Endothelial cell of umbilical vein (primary cell): ENCODE measurements around the gene POLR2C. TPM values are rescaled to one million over a fixed set of nuclear protein-coding genes. Genes with fewer than 3 reads are reported as not detected.

Source experiments
- BruUV-seq: library from RNA; stranded (reverse); fragments of 400-500 nt; replicated peaks from 2 replicates; lab custom pipeline; 2021; lab: Mats Ljungman, UMichigan
- CTCF ChIA-PET: fragments of 300-600, 350-600 bp; sonication (Branson Sonifier 250); formaldehyde crosslinking; loops from one replicate; lab custom pipeline; 2021; ENCODE audit warnings: antibody characterized with exemption, inconsistent platforms; lab: Charles Lee
- POLR2A ChIA-PET: fragments of 300-600, 350-600 bp; sonication (Branson Sonifier 250); formaldehyde crosslinking; loops from one replicate; lab custom pipeline; 2021; ENCODE audit warnings: antibody characterized with exemption, inconsistent platforms; lab: Charles Lee
- DNase-seq: peaks from one replicate; pipeline ENCODE4 v3.0.0-alpha.2; 2011; ENCODE audit warnings: low read depth, low spot score
- FAIRE-seq: peaks from 2 replicates; lab custom pipeline; 2011; peaks lifted over from hg19 to GRCh38; lab: Jason Lieb, UNC
- H2AFZ ChIP-seq: 2 replicates; pipeline ENCODE4 v1.6.0; 2012; ENCODE audit warnings: low read depth, low read length, control low read depth, inconsistent platforms
- H3K27ac ChIP-seq: 2 replicates; pipeline ENCODE4 v1.5.1; 2011; ENCODE audit warnings: low read depth, mild to moderate bottlenecking, control low read depth, low read length, moderate library complexity; ENCODE audit not compliant: insufficient read depth
- H3K27me3 ChIP-seq, 2 experiments: 2 replicates each; pipeline versions ENCODE4 v1.6.0 to v1.6.1; 2011; ENCODE audit warnings: low read length in 2 of 2, mixed read lengths in 1 of 2; ENCODE audit not compliant: control insufficient read depth in 2 of 2, insufficient read depth in 2 of 2
- H3K36me3 ChIP-seq, 2 experiments: 2 replicates in 1 of 2; 3 replicates in 1 of 2; pipeline ENCODE4 v1.5.1; 2011; ENCODE audit warnings: low read length in 2 of 2, mild to moderate bottlenecking in 1 of 2, moderate library complexity in 1 of 2; ENCODE audit not compliant: control insufficient read depth in 2 of 2, insufficient read depth in 2 of 2; ENCODE audit errors: extremely low read depth in 1 of 2
- H3K4me1 ChIP-seq: 3 replicates; pipeline ENCODE4 v1.5.1; 2011; ENCODE audit warnings: mild to moderate bottlenecking, low read length; ENCODE audit not compliant: control insufficient read depth, insufficient read depth; ENCODE audit errors: extremely low read depth
- H3K4me2 ChIP-seq: 2 replicates; pipeline ENCODE4 v1.6.1; 2011; ENCODE audit warnings: low read length, control low read depth, mixed read lengths; ENCODE audit not compliant: insufficient read depth
- H3K4me3 ChIP-seq, 3 experiments: fragments of 200-600 bp in 1 of 3; sonication (generic), shearing (Covaris generic) in 1 of 3; replicated peaks in 1 of 3; 2 replicates each; pipeline ENCODE4 v1.5.1; 2011 to 2016; ENCODE audit warnings: control low read depth in 3 of 3, low read length in 3 of 3, mild to moderate bottlenecking in 2 of 3, inconsistent platforms in 1 of 3, low read depth in 1 of 3, moderate library complexity in 1 of 3; ENCODE audit not compliant: insufficient read depth in 1 of 3
- H3K79me2 ChIP-seq: 2 replicates; pipeline ENCODE4 v1.6.0; 2012; ENCODE audit warnings: low read length, inconsistent platforms; ENCODE audit not compliant: control insufficient read depth, insufficient read depth
- H3K9ac ChIP-seq: replicated peaks from 2 replicates; pipeline ENCODE3; 2011; ENCODE audit warnings: low read length, control low read depth; ENCODE audit not compliant: insufficient read depth; ENCODE audit errors: extremely low read depth
- H3K9me1 ChIP-seq: replicated peaks from 3 replicates; pipeline ENCODE4 v1.6.0; 2011; ENCODE audit warnings: mild to moderate bottlenecking, low read length; ENCODE audit not compliant: control insufficient read depth, insufficient read depth; ENCODE audit errors: extremely low read depth
- H3K9me3 ChIP-seq: replicated peaks from 2 replicates; pipeline ENCODE4 v1.5.1; 2012; ENCODE audit warnings: low read length, inconsistent platforms; ENCODE audit not compliant: control insufficient read depth, insufficient read depth
- H4K20me1 ChIP-seq: replicated peaks from 2 replicates; pipeline ENCODE3; 2011; ENCODE audit warnings: mild to moderate bottlenecking, low read length; ENCODE audit not compliant: control insufficient read depth, insufficient read depth; ENCODE audit errors: extremely low read depth
- CTCF ChIP-seq, 2 donors: IDR thresholded peaks; 1 replicate in 1 of 2; 2 replicates in 1 of 2; pipeline ENCODE4 v1.5.1; 2011; ENCODE audit warnings: low read length in 2 of 2, mild to moderate bottlenecking in 2 of 2, moderate library complexity in 2 of 2, control low read depth in 1 of 2, inconsistent platforms in 1 of 2, low read depth in 1 of 2; ENCODE audit not compliant: insufficient read depth in 1 of 2; ENCODE audit errors: extremely low read depth in 1 of 2
- EZH2 ChIP-seq: IDR thresholded peaks from 2 replicates; pipeline ENCODE4 v1.6.1; 2012; ENCODE audit warnings: borderline replicate concordance, low read depth, mild to moderate bottlenecking, moderate library complexity, low read length, inconsistent platforms; ENCODE audit not compliant: severe bottlenecking
- FOS ChIP-seq: IDR thresholded peaks from 2 replicates; pipeline ENCODE4 v1.6.1; 2011; ENCODE audit warnings: mild to moderate bottlenecking, low read length, moderate library complexity, borderline replicate concordance; ENCODE audit not compliant: insufficient read depth
- GATA2 ChIP-seq: IDR thresholded peaks from 2 replicates; pipeline ENCODE4 v1.7.0; 2011; ENCODE audit warnings: low read depth, mild to moderate bottlenecking, moderate library complexity, mixed read lengths, low read length; ENCODE audit not compliant: insufficient read length, insufficient read depth
- JUN ChIP-seq: IDR thresholded peaks from 2 replicates; pipeline ENCODE4 v1.6.1; 2011; ENCODE audit warnings: borderline replicate concordance, low read depth; ENCODE audit not compliant: insufficient read length, insufficient read depth
- MAX ChIP-seq: IDR thresholded peaks from 2 replicates; pipeline ENCODE4 v1.6.1; 2011; ENCODE audit not compliant: insufficient read depth, insufficient read length
- MYC ChIP-seq: IDR thresholded peaks from one replicate; pipeline ENCODE4 v1.6.1; 2011; ENCODE audit warnings: mild to moderate bottlenecking, low read depth, low read length
- POLR2A ChIP-seq: IDR thresholded peaks from 2 replicates; pipeline ENCODE4 v1.6.1; 2012; ENCODE audit warnings: low read depth, mild to moderate bottlenecking, control low read depth, low read length
- POLR2AphosphoS5 ChIP-seq: IDR thresholded peaks from 2 replicates; pipeline ENCODE4 v1.6.1; 2012; ENCODE audit warnings: low read depth, mild to moderate bottlenecking, control low read depth, low read length, moderate library complexity; ENCODE audit not compliant: insufficient read depth
- dilution Hi-C: fragments of 300-500 bp; cut with MboI; formaldehyde crosslinking; loops from one replicate; pipeline ENCODE4 v1.15.0; 2019; ENCODE audit warnings: low sequenced_read_pairs; ENCODE audit not compliant: extremely low pct_ligation_motif_present
- intact Hi-C: fragments of 100-400 bp; cut with micrococcal nuclease; formaldehyde crosslinking; loops from one replicate; pipeline ENCODE4 v1.10.0; 2022
- polyA plus RNA-seq, 4 experiments: library from polyadenylated mRNA; depleted of rRNA in 3 of 4; stranded (reverse) in 3 of 4; unstranded in 1 of 4; fragments of >200 nt; gene quantifications; 2 replicates each; pipeline versions ENCODE4 v1.2.1 to v1.2.3, GENCODE V29; 2011 to 2012; ENCODE audit warnings: missing spikeins in 1 of 4
- total RNA-seq: library from RNA; stranded (reverse); gene quantifications from 2 replicates; pipeline ENCODE4 v1.2.3, GENCODE V29; 2021

The POLR2C gene
- total and polyA plus RNA-seq, 2 donors (not counting 3 experiments of a cell fraction or from before 2014, with no cell fraction given) = 65.2 to 129 TPM

- CTCF ChIA-PET = interaction anchor here (2.0 kb wide), 1 partner anchor 26 kb away, joined by 5 read pairs; no protein-coding TSS in a partner anchor
These were observed 31.3 kb downstream of the POLR2C start for GRCh38 chr16:57493767-57494166.

More at GRCh38 chr16:57493767-57494166, 31.3 kb downstream of the POLR2C start:
- Histone ChIP-seq H3K27ac (no peak overlapping the region), H3K36me3 (no peaks in the 10 kb centered on the region), H4K20me1 (no peaks in the 10 kb centered on the region), H3K4me1 (no peaks in the 10 kb centered on the region), H3K27me3 (peaks cover 10 to 11% of the 10 kb centered on the region in 2 experiments), H3K4me3 (no peak overlapping the region), H3K9ac (no peak overlapping the region), H3K4me2 (no peak overlapping the region), H3K79me2 (no peaks in the 10 kb centered on the region), H2AFZ (no peak overlapping the region), H3K9me1 (no peaks in the 10 kb centered on the region), H3K9me3 (no peaks in the 10 kb centered on the region)
- TF ChIP-seq JUN (no peak), CTCF (IDR thresholded peaks at IDR 0.05; ENCODE audit: extremely low read depth in 1 of 2, insufficient read depth in 1 of 2, low read depth in 1 of 2, low read length in 2 of 2) (no peak), EZH2 (no peak), FOS (no peak), POLR2AphosphoS5 (no peak), MYC (no peak), GATA2 (no peak), MAX (no peak), POLR2A (no peak)
- intact Hi-C loops = no loop called here
- DNase-seq (no peak), FAIRE-seq (no peak)
- dilution Hi-C loops = no loop called here
- POLR2A ChIA-PET = no interaction called here
- BruUV-seq = no TSS peak
